Right lobe of liver (tissue), 6 donors: Measurements from ENCODE around the gene HECW1. TPM values are rescaled to one million over a fixed set of nuclear protein-coding genes. Genes with fewer than 3 reads are reported as not detected.

Experiments
- ATAC-seq, 4 donors: fragments of 200-7000 bp; cut with Tn5 transposase; one replicate each; pipeline ENCODE4 v1.9.1; 2020; ENCODE audit warnings: mild to moderate bottlenecking in 4 of 4, moderate library complexity in 4 of 4
- DNase-seq, 3 donors: peaks; one replicate each; pipeline ENCODE4 v3.0.0-alpha.2; 2020
- H3K27ac ChIP-seq, 3 donors: fragments of 200-600 bp; one replicate each; pipeline ENCODE4 v1.8.0; 2022
- H3K27me3 ChIP-seq, 2 donors: fragments of 200-600 bp; one replicate each; pipeline ENCODE4 v1.8.0; 2022
- H3K36me3 ChIP-seq, 4 donors: fragments of 200-600 bp; sonication (generic) in 1 of 4; one replicate each; pipeline versions ENCODE4 v1.5.1 to v1.8.0; 2017 to 2022; ENCODE audit warnings: control low read depth in 1 of 4
- H3K4me1 ChIP-seq, 4 donors: fragments of 200-600 bp; sonication (generic) in 1 of 4; one replicate each; pipeline versions ENCODE4 v1.5.1 to v1.8.0; 2017 to 2022; ENCODE audit warnings: control low read depth in 1 of 4
- H3K4me3 ChIP-seq, 3 donors: fragments of 200-600 bp; one replicate each; pipeline ENCODE4 v1.8.0; 2022
- H3K9me3 ChIP-seq, 4 donors: fragments of 200-600 bp; sonication (generic) in 1 of 4; one replicate each; pipeline versions ENCODE4 v1.5.1 to v1.8.0; 2017 to 2022; ENCODE audit warnings: control low read depth in 1 of 4
- CTCF ChIP-seq, 4 donors: fragments of 200-600 bp in 3 of 4; fragments of 450-650 bp in 1 of 4; IDR thresholded peaks; one replicate each; pipeline versions ENCODE4 v1.5.1 to v1.8.0; 2016 to 2022; ENCODE audit warnings: antibody characterized with exemption in 4 of 4, mild to moderate bottlenecking in 2 of 4
- POLR2A ChIP-seq: fragments of 450-650 bp; IDR thresholded peaks from one replicate; pipeline ENCODE4 v1.6.1; 2017; ENCODE audit warnings: antibody characterized with exemption, mild to moderate bottlenecking
- WGBS: methylation state at CpG from one replicate; pipeline ENCODE4 v1.1.6; 2018; ENCODE audit warnings: low coverage, low lambda C conversion rate; ENCODE audit not compliant: insufficient coverage; ENCODE audit errors: missing lambda C conversion rate; 5-methylcytosine and 5-hydroxymethylcytosine counted together
- intact Hi-C, 2 donors: fragments of 100-400 bp; cut with DNase I; formaldehyde crosslinking; loops; one replicate each; pipeline versions ENCODE4 v1.11.2 to v1.14.1; 2022
- total RNA-seq, 6 experiments: library from RNA; depleted of rRNA in 2 of 6; stranded (reverse); fragments of >200 nt in 2 of 6; fragmentation: NEBNext Ultra II Directional in 3 of 6; extraction: Animal tissue kit (Norgen Biotek cat#: 25700) in 3 of 6; gene quantifications; one replicate each; pipeline versions ENCODE4 v1.1.0 to v1.2.4, GENCODE V29; 2016 to 2023
- donor health status: DM: no; HTN: yes; CAD: no.
- donor health status: DM: no; HTN: no; CAD: no.
- donor health status: DM: no; HTN: no; CAD: no.
- donor health status: DM: no; HTN: yes; CAD: no.
- donor health status: DM: no; HTN: yes; CAD: no.

The HECW1 gene
- total RNA-seq, 6 experiments from 2014 or later, result 0.02 to 0.87 (median 0.09) TPM; not detected in 1

GRCh38 chr7:43114458-43114780 is 2.0 kb downstream of the HECW1 start:
- intact Hi-C loops, result no loop called here
- Histone ChIP-seq H3K36me3 (no peaks in the 10 kb centered on the region), H3K27me3 (peaks cover 0 to 33% of the 10 kb centered on the region in 2 donors), H3K27ac (no peak overlapping the region), H3K9me3 (no peaks in the 10 kb centered on the region), H3K4me1 (peaks cover 0 to 10% (median 0%) of the 10 kb centered on the region in 4 donors), H3K4me3 (no peak overlapping the region)
- 32% methylated on average over 3 of the region's 3 CpGs for WGBS
- ATAC-seq, result no peak
- DNase-seq, result no peak
- no peak for TF ChIP-seq CTCF (IDR thresholded peaks at IDR 0.05)
- no peak for TF ChIP-seq POLR2A

GRCh38 chr7:43116451-43116850 is 4.0 kb downstream of the HECW1 start:
- TF ChIP-seq POLR2A, result no peak
- no peak for TF ChIP-seq CTCF (IDR thresholded peaks at IDR 0.05)
- Histone ChIP-seq H3K27ac (no peak overlapping the region), H3K4me3 (no peak overlapping the region), H3K9me3 (no peaks in the 10 kb centered on the region), H3K27me3 (peaks cover 0 to 33% of the 10 kb centered on the region in 2 donors), H3K4me1 (peaks cover 0 to 10% (median 0%) of the 10 kb centered on the region in 4 donors), H3K36me3 (no peaks in the 10 kb centered on the region)
- ATAC-seq (no peak), DNase-seq (no peak)
- WGBS, result 68% methylated on average over 2 of the region's 2 CpGs
- intact Hi-C loops, result no loop called here

GRCh38 chr7:43117095-43117494 is 4.6 kb downstream of the HECW1 start:
- no peak for ATAC-seq
- WGBS, result 20% methylated on average over 1 of the region's 1 CpG

DNA sequence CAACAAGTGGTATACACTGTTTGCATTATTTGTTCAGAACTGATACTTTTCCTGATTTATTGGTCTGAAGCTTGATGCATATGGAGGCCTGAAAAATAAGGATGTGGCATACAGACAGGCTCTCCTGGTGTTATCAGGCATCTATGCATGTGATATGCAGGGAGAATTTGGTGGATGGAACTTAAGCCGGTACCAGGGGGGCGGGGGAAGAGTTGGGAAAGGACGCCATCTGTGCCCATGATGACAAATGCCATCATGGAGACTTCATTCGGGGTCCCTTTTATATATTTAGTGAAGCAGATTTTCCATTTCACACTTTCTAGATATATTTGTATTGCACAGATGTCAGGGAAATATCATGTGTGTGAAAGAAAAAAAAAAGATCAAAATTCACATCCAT is 5.4 kb downstream of the HECW1 start:
- DNase-seq (no peak), ATAC-seq (no peak)
- Histone ChIP-seq H3K4me1 (peaks cover 0 to 6% (median 0%) of the 10 kb centered on the region in 4 donors), H3K9me3 (no peaks in the 10 kb centered on the region), H3K27me3 (peaks cover 0 to 27% of the 10 kb centered on the region in 2 donors), H3K27ac (no peak overlapping the region), H3K4me3 (no peak overlapping the region), H3K36me3 (no peaks in the 10 kb centered on the region)
- intact Hi-C loops, result no loop called here
- TF ChIP-seq POLR2A, result no peak
- WGBS, result 71% methylated on average over 4 of the region's 4 CpGs

More at GRCh38 chr7:43117095-43117494, 4.6 kb downstream of the HECW1 start:
- peaks cover 0 to 33% of the 10 kb centered on the region in 2 donors for H3K27me3 ChIP-seq
- no peak for TF ChIP-seq POLR2A
- no peak for TF ChIP-seq CTCF (IDR thresholded peaks at IDR 0.05)
- no peak overlapping the region for H3K27ac ChIP-seq
- H3K9me3 ChIP-seq, result no peaks in the 10 kb centered on the region
- H3K4me1 ChIP-seq, result peaks cover 0 to 10% (median 0%) of the 10 kb centered on the region in 4 donors
- no peaks in the 10 kb centered on the region for H3K36me3 ChIP-seq
- DNase-seq, result no peak
- intact Hi-C loops, result no loop called here
- H3K4me3 ChIP-seq, result no peak overlapping the region

DNA sequence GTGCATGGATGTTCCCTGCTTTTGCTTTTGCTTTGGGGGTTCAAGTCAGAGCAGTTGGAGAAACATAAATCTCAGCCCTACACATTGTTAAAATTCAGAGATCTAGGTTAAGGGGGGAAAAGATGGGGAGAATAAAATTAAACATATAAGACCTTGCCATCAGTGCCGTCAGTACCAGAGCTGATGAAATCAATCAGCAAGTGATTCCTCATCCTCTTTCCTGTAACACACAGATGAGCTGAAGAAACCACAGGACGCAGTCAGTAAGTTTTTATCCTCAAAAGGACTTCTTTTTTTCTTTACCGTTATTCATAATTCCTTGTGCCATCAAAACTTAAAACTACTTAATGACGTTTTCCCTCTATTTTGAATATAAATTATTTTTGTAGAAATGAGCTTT is 5.9 kb downstream of the HECW1 start:
- no peak for ATAC-seq
- no peak overlapping the region for H3K27ac ChIP-seq
- H3K27me3 ChIP-seq, result peaks cover 0 to 22% of the 10 kb centered on the region in 2 donors
- no peak overlapping the region for H3K4me3 ChIP-seq
- H3K36me3 ChIP-seq, result no peaks in the 10 kb centered on the region
- intact Hi-C loops, result no loop called here
- WGBS, result 42% methylated on average over 4 of the region's 4 CpGs
- H3K9me3 ChIP-seq, result no peaks in the 10 kb centered on the region
- TF ChIP-seq POLR2A (no peak), CTCF (IDR thresholded peaks at IDR 0.05) (no peak)
- H3K4me1 ChIP-seq, result peaks cover 0 to under 1% (median 0%) of the 10 kb centered on the region in 4 donors
- DNase-seq, result no peak
